GM18873 (cell line): ENCODE data around the gene RPL5.
"Not testable (repeated sequence)": the region's sequence is repeated elsewhere in the genome, so short reads cannot be mapped to it uniquely, and the experiment has no call there.

Source experiments
- ATAC-seq: cut with Tn5 transposase; IDR thresholded peaks from one replicate; pipeline ENCODE4 v1.9.1; 2021; ENCODE audit warnings: mild to moderate bottlenecking, moderate library complexity, moderate number of reproducible peaks; ENCODE audit not compliant: unreplicated experiment, low FRiP score

The RPL5 gene

GRCh38 chr1:92831762-92832536 is at the start of gene RPL5:
Gene RPL5, plus strand, starts transcription at chr1:92832040. Its CDS starts 75 bp downstream, at chr1:92832115.
- peak; percentile 93 for ATAC-seq

GRCh38 chr1:92783550-92783949 is 48.3 kb upstream of the RPL5 start:
- not testable (repeated sequence) for ATAC-seq

- no peak for ATAC-seq
Observed at GRCh38 chr1:92784021-92784638, 47.7 kb upstream of the RPL5 start.

GRCh38 chr1:92784639-92785500 is 47.0 kb upstream of the RPL5 start, which contains the start of gene EVI5:
Gene EVI5, minus strand, starts transcription at chr1:92785108. Its CDS starts 48,562 bp downstream, at chr1:92736546.
- peak; percentile 89 for ATAC-seq

- no peak for ATAC-seq
Observed at GRCh38 chr1:92786111-92786901, 45.5 kb upstream of the RPL5 start.

- ATAC-seq, result no peak
Observed at GRCh38 chr1:92790081-92790480, 41.8 kb upstream of the RPL5 start.

- no peak for ATAC-seq
Observed at GRCh38 chr1:92790867-92791266, 41.0 kb upstream of the RPL5 start.

GRCh38 chr1:92791487-92792066 is 40.3 kb upstream of the RPL5 start:
- ATAC-seq, result no peak

GRCh38 chr1:92792340-92792782 is 39.5 kb upstream of the RPL5 start:
- no peak for ATAC-seq

GRCh38 chr1:92795166-92795565 is 36.7 kb upstream of the RPL5 start:
- no peak for ATAC-seq

GRCh38 chr1:92797297-92797696 is 34.5 kb upstream of the RPL5 start:
- no peak for ATAC-seq

- no peak for ATAC-seq
Observed at GRCh38 chr1:92797961-92798360, 33.9 kb upstream of the RPL5 start.

- no peak for ATAC-seq
Observed at GRCh38 chr1:92803140-92803887, 28.5 kb upstream of the RPL5 start.

- ATAC-seq, result no peak
Observed at GRCh38 chr1:92804721-92805201, 27.1 kb upstream of the RPL5 start.

GRCh38 chr1:92805216-92805615 is 26.6 kb upstream of the RPL5 start:
- no peak for ATAC-seq

- no peak for ATAC-seq
Observed at GRCh38 chr1:92808381-92808780, 23.5 kb upstream of the RPL5 start.

GRCh38 chr1:92816732-92817131 is 15.1 kb upstream of the RPL5 start:
- ATAC-seq, result no peak

GRCh38 chr1:92817137-92817697 is 14.6 kb upstream of the RPL5 start:
- no peak for ATAC-seq
